GM18858 (cell line): ENCODE data around the gene HEATR5A.

Source experiments
- ATAC-seq: cut with Tn5 transposase; IDR thresholded peaks from one replicate; pipeline ENCODE4 v1.9.1; 2021; ENCODE audit not compliant: unreplicated experiment

Gene HEATR5A

DNA sequence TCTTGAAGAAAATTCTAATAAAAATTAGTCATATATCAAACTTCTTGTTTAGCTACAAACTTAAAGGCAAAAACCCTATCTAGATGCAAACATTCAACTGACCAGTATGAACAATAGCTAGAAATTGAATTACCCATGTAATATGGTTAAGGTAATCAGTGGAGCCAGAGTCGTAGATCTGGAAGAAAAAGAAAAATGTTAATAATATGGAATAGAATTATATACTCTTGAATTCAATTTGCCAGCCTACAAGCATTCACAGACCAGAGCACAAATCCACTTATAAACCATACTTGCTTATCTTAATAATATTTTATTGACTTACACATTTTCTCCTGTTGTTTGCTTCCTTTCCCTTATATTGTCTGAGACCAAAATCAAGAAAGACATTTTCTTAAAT is 7.7 kb upstream of the HEATR5A start:
- ATAC-seq: no peak

DNA sequence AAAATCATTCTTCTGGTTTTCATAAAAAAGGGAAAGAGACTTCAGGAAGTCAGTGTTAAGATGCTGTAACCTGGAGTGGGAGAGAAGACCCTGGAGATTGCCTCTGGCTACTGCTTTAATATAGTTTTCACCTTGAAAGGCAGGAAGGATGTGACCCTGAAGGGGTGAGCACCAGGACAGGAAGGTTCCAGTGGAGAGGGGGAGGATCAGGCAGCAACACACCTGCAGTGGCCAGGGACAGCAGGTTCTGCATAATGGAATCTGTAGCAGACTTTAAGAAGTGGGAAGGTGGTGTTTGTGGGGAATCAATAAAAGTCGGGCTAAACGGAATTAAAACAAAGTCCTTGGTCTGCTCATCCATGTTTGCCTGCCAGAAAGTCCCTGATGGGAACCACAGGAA is 6.3 kb upstream of the HEATR5A start:
- ATAC-seq: no peak

DNA sequence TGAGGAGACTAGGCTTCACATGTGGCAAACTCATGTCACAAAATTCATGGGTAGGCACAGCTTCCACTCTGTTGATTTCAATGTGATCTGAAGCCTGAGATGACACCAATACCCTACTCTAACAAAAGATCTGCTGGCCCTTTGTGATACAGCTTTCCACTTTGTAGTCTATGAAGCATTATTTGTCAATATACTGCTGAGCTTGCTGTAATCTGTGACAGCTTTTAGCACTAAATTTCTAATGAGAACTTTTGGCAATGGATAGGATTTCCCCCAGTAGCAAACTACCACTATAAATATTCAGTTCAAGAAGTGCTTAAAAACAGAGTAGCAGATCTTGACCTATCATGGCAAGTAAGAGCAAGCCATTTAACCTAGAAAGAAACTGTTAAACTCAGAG is 5.6 kb upstream of the HEATR5A start:
- ATAC-seq: no peak

DNA sequence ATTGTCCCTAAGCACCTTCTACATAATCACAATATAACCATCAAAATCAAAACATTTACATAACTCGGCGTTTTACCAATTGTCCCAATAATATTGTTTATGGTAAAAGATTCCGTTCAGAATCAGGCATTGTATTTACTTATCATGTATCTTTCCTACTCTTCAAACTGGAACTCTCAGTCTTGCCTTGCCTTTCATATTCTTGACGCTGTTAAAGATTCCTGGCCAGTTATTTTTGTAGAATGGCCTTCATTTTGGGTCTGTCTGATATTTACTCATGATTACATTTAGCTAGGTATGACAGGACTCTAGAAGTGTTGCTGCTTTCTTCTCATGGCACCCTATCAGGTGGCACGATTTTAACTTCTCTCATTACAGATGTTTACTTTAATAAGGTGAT is 850 bp upstream of the HEATR5A start:
- no peak for ATAC-seq

DNA sequence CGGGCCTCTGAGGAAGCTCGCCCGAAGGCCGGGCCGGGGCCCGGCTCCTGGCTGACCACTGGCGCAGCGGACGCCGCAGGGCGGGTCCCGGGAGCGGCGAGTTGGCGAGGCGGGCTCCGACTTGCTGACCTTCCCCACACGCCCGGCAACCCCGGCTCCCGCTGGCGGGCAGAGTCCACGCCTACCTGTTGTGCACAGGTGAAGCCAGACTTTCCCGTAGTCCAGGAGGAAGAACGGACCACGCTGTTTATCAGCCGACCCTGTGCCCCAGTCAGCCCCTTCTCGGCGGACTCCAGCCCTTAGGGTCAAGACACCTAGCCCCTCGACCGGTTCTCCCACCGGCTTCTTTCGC is 407 bp downstream of the HEATR5A start:
- no peak for ATAC-seq

DNA sequence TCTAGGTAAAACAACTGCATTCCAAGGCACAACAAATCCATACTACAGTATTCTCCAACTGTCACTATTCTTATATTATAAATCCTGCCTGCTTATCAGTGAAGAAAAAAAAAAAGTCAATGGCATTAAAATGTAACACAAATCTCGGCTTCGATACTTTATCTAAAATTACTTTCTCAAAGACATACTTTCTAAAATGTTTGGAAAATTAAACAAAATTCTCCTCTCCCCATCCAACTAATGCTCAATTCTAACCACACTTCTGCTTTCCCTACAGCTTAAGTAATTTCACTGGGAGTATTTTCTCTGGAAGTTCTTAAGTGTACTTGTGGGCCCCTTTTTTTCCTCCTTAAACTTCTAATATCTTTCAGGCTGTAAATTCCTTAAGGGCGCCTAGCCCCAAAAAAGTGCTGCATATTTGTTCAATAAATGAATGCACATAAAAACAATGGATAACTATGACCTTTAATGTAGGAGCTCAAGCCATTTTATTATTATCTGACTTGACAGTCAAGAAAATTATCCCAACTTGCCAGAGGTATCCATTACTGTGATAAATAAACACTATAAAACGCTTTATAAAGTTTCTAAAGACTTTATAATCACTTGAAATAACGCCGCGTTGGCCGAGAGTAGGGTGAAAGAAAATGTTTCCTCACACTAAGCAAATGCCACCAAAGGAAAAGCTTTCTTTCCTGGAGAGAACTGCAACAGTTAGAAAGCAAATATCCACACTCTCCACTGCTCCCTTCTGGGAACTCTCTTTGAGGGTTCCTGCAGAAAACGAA is 977 bp downstream of the HEATR5A start:
- ATAC-seq: no peak

DNA sequence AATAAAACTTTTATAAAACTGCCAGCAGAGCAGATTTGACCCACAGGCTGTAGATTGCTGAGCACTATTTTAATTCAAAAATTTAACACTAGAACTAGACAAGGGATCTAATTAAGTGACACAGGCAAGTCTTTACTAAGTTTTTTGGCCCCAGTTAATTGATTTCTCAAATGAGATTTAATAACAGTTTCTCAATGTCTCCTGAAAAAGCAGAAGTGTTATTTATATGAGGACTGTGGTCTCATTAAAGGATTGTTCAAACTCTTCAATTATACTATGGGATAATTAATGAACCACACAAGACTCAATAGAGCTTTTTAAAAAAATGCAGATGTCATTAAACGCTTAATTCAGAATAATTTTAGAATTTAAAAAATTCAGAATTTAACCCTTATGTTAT is 1.9 kb downstream of the HEATR5A start:
- ATAC-seq: no peak

DNA sequence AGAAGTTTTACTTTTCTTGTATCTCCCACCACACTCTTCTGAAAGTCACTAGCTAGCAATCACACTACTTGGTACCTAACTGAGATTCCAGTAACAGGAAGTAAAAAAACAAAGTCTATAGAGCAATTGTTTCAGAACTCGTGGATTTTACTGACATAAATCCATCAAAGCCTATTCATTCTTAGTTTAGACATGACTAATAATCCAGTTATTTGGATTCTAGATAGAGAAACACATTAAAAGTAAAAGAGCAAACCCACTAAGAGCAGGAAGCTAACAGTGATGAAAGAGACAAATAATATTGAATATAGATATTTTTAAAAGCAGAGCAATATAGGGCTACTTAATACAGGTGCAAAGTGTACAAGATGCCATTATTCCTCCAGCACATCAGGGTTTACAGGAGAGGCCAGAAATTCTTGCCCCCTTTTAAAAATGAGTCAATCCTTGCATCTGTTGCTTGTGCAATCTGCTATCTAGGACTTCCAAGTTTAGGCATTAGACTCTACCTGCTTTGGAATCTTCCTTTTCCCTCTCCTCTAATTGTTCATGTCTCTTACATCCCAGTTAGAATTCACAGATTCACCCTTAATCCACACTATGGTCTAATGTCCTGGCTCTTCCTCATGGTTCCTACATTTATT is 6.0 kb downstream of the HEATR5A start:
- no peak for ATAC-seq

DNA sequence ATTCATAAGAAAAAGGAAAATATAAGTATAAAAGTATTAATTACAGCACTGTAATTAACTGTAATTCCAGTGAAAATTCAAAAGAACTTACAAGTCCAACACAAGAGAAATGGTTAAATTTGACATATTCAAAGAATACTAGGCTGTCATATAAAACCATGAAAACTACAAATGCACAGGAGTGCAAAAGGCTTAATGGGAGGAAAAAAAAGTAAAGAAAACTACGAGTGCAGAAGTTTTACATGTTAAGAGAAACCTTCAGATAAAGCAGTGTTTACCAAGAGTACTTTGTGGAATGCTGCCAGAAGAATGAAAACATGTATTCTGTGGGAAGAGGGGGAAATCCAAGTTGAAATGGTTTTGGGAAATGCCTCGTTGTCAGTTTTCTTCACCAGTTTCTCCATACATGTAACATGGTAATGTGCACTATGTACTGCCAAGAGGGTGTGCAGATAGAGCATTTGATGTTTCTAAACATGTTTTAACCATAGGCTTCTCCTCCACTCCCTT is 9.1 kb downstream of the HEATR5A start:
- ATAC-seq: no peak

DNA sequence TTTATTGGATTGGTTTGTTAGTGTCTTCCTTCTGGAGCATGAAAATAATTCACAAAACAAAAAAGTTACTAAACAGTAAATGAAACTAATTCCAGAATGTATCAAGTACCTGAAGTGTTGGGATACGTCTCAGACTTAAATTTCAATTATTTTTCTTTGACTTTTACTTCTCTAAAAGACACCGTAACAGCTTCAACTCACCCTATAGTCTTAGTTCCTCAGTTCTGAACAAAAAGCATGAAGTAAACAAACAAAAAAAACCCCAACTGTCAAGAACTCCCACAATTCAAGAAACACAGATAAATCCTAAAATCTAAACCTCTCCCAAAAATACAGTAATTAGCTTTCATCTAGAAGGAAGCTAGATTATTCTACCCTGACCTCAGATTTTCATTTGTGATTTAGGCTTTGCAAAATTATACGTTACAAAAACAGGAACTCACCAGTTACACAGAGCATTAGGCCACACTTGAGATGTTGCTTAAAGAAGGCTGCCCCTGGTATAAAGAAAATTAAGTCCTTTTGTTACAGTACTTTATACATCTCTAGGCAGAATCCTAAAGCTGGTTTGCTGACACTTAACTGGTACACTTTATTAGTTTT is 10.2 kb downstream of the HEATR5A start:
- ATAC-seq: no peak

DNA sequence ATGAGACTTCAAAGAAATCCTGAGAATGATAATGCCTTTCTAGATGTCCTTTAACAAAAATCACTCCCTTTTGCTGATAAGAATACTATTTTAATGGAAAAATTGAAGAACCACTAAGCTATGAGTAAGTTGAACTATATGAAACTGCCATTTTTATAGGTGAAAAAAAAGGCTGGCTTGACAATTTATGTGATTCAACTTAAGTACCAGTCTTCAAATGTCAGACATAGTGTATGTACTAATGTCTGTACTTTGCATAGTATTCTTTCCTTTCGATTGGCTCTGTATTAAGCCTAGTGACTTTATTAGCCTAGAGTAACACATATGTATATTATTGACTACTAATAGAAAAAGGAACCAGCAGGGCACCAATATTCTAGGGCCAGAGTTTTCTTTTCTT is 11.9 kb downstream of the HEATR5A start:
- ATAC-seq: no peak

DNA sequence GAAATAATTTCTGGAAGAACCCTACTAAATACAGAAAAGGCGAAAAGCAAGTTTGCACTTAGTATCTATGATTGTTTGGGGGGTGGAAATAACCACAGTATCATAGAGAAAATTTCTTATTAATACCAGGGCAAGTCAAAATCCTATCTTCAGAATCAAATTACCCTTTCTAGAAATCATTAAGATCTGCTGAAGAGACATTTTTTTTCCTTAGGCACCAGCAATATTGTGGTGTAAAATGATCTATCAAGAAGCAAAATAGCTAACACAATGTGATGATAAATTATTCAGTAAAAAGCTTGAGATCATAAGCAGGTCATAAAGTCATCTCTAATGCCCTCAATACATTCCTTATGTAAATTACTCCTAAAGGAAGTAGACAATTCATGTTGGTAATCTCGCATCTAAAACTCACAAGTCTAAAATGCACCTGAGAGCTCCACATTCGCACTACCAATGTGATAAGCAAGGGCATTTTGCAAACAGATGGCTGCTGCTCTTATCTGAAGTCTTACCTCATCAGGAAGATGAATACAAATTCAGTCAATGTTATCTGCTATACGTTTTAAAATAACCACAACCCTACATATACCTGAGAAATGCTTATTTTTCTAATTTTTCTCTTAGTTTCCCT is 14.6 kb downstream of the HEATR5A start:
- no peak for ATAC-seq

DNA sequence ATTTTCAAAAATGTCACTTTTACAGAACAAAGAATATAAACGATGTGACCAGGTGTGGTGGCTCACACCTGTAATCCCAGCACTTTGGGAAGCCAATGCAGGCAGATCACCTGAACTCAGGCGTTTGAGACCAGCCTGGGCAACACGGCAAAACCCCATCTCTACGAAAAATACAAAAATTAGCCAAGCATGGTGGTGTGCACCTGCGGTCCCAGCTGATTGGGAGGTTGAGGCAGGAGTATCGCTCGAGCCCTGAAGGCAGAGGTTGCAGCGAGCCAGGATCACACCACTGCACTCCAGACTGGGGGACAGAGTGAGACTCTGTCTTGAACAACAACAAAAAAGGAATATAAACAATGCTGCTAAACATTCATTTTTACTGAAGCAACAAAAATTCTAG is 15.2 kb downstream of the HEATR5A start:
- no peak for ATAC-seq

DNA sequence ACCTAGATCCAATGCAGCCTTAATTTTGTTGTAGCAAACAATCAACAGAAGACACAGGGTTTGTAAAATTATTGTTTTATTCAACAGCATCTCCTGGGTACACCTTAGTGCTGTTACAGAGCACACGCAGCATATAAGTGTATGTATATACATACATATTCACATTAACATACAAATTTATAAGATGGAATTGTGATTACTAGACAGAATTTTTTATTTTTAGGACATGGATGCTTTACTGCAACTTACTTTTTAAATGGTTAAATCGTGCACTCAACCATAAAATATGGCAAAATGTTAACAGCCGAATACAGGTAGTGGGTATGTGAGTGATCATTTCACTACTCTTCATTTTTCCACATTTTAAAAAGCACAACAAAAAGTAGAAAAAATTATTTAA is 16.6 kb downstream of the HEATR5A start:
- ATAC-seq: no peak

DNA sequence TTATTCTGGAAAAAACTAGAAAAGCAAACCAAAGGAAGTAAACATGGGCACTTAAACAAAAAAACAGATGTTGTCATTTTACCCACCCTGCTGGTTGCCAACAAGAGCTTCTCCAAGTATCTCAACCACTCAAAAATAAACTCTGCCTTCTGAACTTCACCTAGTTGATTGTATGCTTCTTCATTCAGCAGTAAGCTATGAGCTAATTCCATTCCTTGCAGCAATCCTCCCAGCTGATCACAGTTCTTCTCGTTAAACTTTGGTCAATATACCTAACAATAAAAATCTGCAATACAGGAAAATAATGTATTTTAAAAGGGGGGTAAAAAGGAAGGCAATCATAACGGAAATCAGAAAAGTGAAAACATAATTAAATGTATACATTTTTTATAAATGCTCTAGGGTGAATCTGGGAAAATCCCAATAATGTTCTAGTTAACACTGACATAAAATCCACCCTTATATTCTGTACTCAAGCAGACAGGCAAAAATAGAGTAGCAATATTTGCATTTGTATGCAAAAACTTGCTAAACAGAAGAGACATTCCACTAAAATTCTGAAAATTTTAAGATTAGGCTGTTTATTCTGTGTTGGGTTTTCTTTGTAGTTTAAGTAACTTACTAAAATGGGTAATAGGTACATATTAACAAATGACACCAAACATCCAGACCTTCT is 17.4 kb downstream of the HEATR5A start:
- no peak for ATAC-seq

DNA sequence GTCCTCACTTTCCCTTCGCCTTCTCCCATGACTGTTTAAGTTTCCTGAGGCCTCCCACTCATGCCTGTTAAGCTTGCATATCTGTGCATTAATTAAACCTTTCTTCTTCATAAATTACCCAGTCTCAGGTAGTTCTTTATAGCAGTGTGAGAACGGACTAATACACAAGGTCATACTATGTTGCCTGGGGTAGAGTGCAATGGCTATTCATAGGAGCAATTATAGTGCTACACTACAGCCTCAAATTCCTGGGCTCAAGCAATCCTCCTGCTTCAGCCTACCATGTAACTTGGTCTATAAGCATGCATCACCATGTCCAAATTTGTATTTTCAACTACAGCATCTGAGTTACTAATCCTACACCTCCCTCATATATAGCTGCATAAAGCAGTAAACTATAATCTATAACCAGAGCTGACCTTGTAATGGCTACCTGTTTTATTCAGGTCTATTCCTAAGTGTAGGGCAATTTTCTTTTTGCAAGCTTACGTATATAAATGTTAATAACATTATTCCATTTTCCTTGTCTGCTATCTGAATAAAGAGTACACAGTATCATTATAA is 18.9 kb downstream of the HEATR5A start:
- no peak for ATAC-seq

DNA sequence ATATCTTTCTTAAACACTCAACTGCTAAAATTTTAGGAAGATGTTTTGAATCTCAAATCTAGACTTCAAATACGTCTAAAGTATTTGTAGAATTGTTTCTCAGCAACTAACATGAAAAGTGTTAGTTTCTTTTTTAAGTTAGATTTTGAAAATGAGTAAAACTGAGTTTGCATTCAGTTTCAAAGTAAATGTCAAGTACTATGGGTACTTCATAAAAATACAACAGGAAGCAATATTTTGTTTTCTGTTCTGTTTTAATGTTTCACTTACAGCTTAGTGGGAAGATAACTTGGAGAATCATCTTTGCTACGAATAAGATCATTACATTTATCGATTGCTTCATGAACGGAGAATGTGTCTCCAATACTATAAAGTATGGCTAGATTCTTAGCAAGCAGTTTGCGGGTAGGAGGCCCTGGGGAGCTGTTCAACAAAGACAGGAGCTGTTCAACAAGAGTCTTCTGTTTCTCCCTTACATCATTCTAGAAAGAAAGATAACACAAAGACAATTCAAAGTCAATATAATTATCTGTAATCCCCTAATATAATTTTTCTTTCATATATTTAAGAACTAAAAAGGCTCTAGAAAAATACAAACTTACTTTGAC is 20.2 kb downstream of the HEATR5A start:
- ATAC-seq: peak; percentile 54

DNA sequence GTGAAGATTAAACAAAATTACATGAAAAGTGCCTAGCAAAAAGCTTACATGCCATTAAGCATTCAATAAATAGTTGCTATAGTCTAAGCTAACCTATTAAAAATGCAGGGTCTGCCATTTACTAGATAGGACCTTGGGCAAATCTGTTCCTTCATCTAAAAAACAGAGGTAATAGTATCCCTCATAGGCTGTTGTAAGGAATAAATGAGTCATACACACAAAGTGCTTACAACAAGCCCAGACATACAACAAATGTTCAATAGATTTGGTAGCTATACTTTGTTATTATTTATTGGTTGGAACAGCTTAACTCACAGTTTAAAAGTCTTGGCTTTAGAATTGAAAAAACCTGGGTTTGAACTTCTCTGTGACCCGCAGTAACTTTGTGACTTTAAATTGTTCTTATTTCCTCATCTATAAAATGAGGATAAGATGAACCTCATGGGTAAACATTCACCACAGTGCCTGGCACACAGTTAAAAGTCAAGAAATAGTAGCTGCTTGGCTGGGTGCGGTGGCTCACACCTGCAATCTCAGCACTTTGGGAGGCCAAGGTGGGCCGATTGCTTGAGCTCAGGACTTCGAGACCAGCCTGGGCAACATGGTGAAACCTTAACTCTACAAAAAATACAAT is 24.7 kb downstream of the HEATR5A start:
- ATAC-seq: no peak

DNA sequence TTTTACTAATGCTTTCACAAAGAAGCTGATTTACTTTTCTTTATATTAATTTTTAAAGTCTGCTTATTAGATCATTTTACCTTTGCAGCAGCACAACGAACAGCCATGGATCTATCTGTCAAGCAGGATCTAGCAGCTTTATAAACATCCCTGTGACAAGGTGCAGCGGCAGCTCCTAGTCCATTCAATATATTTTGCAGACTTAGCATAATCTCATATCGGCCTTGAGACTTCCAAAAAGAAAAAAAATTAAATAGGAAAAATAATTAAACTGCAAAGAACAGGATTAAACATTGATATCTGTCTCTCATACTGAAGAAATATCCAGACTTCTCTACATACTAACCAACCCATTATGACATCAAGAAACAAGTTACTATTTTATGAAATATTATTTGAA is 25.2 kb downstream of the HEATR5A start:
- no peak for ATAC-seq

DNA sequence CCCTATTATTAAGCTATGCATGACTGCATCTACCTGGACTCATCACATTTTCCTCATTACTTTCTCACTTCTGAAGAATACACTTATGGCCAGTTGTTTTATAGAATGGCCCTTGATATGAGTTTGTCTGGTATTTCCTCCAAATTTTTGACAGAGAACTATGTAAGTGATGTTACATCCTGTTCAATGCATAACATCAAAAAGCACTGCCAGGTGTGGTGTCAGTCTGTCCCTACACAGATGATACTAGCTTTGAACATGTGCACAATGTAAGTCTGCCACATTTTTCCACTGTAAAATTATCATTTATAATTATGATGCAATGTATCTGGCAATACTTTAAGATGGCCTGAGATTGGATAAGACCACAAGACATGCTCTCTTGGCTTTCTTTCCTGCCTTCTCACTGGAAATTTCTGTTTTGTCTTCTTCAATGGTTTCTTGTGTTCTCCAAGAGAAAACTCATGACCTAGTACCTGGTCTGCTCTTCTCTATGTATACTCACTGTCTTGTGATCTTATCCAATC is 28.3 kb downstream of the HEATR5A start:
- no peak for ATAC-seq
